BE2C (cell line): ENCODE measurements around the gene ARHGAP23.

Experiments
- DNase-seq: peaks from one replicate; pipeline ENCODE4 v3.0.0-alpha.2; 2020
- H3K27me3 ChIP-seq: fragments of 250-450 bp; sonication (Bioruptor Pico); 2 replicates; pipeline ENCODE4 v1.5.1; 2020; ENCODE audit warnings: mild to moderate bottlenecking
- H3K36me3 ChIP-seq: fragments of 250-450 bp; sonication (Bioruptor Pico); 2 replicates; pipeline ENCODE4 v1.5.1; 2020; ENCODE audit warnings: mild to moderate bottlenecking
- H3K4me1 ChIP-seq: fragments of 250-450 bp; sonication (Bioruptor Pico); 2 replicates; pipeline ENCODE4 v1.5.1; 2020
- H3K4me3 ChIP-seq: 2 replicates; pipeline ENCODE4 v1.5.1; 2011; ENCODE audit warnings: low read depth, low read length
- H3K9me3 ChIP-seq: fragments of 250-450 bp; sonication (Bioruptor Pico); 2 replicates; pipeline ENCODE4 v1.5.1; 2020
- CTCF ChIP-seq: IDR thresholded peaks from 2 replicates; pipeline ENCODE4 v1.5.1; 2012; ENCODE audit warnings: mild to moderate bottlenecking, low read depth, low read length

The ARHGAP23 gene

GRCh38 chr17:38451030-38451839 is 23.0 kb downstream of the ARHGAP23 start:
- Histone ChIP-seq H3K4me3 (no peak overlapping the region), H3K4me1 (peaks cover 15% of the 10 kb centered on the region), H3K27me3 (peaks cover 5% of the 10 kb centered on the region; the same call in 1 of the 2 replicates), H3K9me3 (no peaks in the 10 kb centered on the region), H3K36me3 (no peaks in the 10 kb centered on the region)
- no peak for DNase-seq
- no peak for TF ChIP-seq CTCF

DNA sequence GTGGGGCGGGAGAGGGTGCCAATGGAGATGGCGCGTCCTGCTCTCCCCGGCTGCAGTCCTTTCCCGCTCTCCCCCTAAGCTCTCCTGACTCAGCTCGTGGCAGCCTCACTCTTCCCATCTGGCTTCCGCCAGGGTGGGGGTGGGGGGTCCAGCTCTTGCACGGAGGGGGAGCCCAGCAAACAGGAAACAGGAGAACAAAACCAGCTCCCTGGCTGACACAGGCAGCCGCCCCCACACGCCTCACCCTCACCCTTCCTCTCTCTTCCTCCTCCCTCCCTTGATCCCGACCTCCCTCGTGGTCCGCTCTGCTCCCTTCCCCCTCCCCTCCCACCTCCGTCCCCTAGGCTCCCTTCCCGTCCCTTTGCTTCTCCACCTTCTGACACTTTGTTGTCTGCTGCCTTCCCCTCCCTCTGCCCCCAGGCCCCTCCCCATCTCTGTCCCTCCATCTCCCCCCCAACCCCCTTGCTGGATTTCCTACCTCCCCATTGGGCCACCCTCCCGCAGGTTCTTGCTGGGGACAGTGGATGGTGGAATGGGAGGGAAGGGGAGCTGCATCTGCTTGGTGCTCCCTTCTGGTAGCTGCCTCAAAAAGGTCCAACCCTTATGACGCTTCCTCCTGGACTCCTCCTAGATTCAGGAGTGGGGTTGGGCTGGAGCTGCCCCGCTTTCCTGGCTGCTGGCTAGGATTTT is 23.7 kb downstream of the ARHGAP23 start:
- no peak for DNase-seq
- Histone ChIP-seq H3K4me1 (peaks cover 15% of the 10 kb centered on the region), H3K27me3 (peaks cover 5% of the 10 kb centered on the region; the same call in 1 of the 2 replicates), H3K9me3 (no peaks in the 10 kb centered on the region), H3K36me3 (no peaks in the 10 kb centered on the region), H3K4me3 (no peak overlapping the region)
- no peak for TF ChIP-seq CTCF

GRCh38 chr17:38452719-38453118 is 24.5 kb downstream of the ARHGAP23 start:
- no peak overlapping the region for H3K4me3 ChIP-seq
- H3K4me1 ChIP-seq, result peaks cover 15% of the 10 kb centered on the region
- H3K36me3 ChIP-seq, result no peaks in the 10 kb centered on the region
- peaks cover 5% of the 10 kb centered on the region; the same call in 1 of the 2 replicates for H3K27me3 ChIP-seq
- no peaks in the 10 kb centered on the region for H3K9me3 ChIP-seq
- no peak for TF ChIP-seq CTCF
- DNase-seq, result no peak

- Histone ChIP-seq H3K4me3 (peak overlapping the region; percentile 49), H3K4me1 (peaks cover 15% of the 10 kb centered on the region), H3K27me3 (peaks cover 5% of the 10 kb centered on the region; the same call in 1 of the 2 replicates), H3K36me3 (no peaks in the 10 kb centered on the region), H3K9me3 (no peaks in the 10 kb centered on the region)
- DNase-seq, result peak; percentile 57
- TF ChIP-seq CTCF, result no peak
Measured at GRCh38 chr17:38453951-38454421, 25.7 kb downstream of the ARHGAP23 start.

DNA sequence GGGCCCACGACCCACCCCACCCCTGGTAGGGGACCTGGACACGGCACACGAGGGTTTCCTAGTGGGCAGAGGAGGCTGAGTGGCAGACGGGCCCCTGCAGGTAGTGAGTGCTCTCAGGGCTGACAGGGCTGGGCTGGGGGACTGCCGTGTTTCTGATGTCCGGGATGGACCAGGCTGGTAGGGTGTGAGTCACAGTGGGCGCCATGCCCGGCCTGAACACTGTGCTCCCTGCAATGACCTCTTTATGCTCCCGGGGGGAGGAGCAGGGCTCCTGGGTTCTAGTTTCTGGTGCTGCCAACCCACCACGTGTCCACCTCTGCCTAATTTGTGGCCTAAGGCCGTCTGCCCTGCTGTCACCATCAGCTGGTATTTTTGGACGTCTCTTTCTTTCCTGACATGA is 26.3 kb downstream of the ARHGAP23 start:
- peak; percentile 71 for DNase-seq
- H3K9me3 ChIP-seq, result no peaks in the 10 kb centered on the region
- H3K4me1 ChIP-seq, result peaks cover 15% of the 10 kb centered on the region
- no peaks in the 10 kb centered on the region for H3K36me3 ChIP-seq
- H3K27me3 ChIP-seq, result peaks cover 5% of the 10 kb centered on the region; the same call in 1 of the 2 replicates
- H3K4me3 ChIP-seq, result peak overlapping the region; percentile 49
- TF ChIP-seq CTCF, result no peak
